Measurements from ENCODE around the gene KRTAP5-11. TPM values are rescaled to one million over a fixed set of nuclear protein-coding genes. Genes with fewer than 3 reads are reported as not detected.
"Not testable (repeated sequence)": the region's sequence is repeated elsewhere in the genome, so short reads cannot be mapped to it uniquely, and the experiment has no call there.

KRTAP5-11 gene
- total RNA-seq, 1 experiment from 2014 or later, result not detected

DNA sequence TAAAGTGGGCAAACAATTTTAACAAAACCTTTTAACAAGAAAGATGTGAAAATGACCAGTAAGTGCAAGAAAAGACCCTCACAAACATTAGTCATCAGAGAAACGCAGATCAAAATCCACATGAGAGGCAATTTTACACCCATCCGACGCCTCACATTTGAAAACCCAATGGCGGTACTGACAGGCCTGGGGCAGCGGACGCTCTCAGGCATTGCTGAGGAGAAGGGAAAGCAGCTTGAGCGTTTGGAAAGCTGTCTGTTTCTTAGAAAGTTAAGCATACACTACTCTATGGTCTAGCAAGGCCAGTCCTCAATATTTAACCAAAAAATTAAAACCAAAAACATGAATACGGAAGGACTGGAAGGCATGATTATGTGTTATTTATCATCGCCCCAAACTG is 46.9 kb downstream of the KRTAP5-11 start:
- Histone ChIP-seq H3K9me3 (ENCODE audit: low read depth, low read length, poor library complexity, severe bottlenecking) (no peaks in the 10 kb centered on the region), H3K4me1 (ENCODE audit: insufficient read depth, low read length, poor library complexity, severe bottlenecking) (no peaks in the 10 kb centered on the region), H3K27me3 (replicated peaks; ENCODE audit: insufficient read depth, low read depth, low read length, poor library complexity) (no peaks in the 10 kb centered on the region), H3K36me3 (ENCODE audit: insufficient read depth, low read length, poor library complexity, severe bottlenecking) (no peaks in the 10 kb centered on the region), H3K4me3 (ENCODE audit: low read depth, low read length, poor library complexity, severe bottlenecking) (no peak overlapping the region), H3K27ac (ENCODE audit: low read depth, low read length, poor library complexity, severe bottlenecking) (no peak overlapping the region)
- intact Hi-C loops (cut with micrococcal nuclease; ENCODE audit: unreplicated experiment), result no loop called here
- BruUV-seq (replicated peaks), result no TSS peak
- TF ChIP-seq EZH2 (IDR thresholded peaks at IDR 0.05; ENCODE audit: borderline replicate concordance, low read depth, low read length, poor library complexity, severe bottlenecking), result no peak
- TF ChIP-seq, protein P1, sequence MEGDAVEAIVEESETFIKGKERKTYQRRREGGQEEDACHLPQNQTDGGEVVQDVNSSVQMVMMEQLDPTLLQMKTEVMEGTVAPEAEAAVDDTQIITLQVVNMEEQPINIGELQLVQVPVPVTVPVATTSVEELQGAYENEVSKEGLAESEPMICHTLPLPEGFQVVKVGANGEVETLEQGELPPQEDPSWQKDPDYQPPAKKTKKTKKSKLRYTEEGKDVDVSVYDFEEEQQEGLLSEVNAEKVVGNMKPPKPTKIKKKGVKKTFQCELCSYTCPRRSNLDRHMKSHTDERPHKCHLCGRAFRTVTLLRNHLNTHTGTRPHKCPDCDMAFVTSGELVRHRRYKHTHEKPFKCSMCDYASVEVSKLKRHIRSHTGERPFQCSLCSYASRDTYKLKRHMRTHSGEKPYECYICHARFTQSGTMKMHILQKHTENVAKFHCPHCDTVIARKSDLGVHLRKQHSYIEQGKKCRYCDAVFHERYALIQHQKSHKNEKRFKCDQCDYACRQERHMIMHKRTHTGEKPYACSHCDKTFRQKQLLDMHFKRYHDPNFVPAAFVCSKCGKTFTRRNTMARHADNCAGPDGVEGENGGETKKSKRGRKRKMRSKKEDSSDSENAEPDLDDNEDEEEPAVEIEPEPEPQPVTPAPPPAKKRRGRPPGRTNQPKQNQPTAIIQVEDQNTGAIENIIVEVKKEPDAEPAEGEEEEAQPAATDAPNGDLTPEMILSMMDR (conservative IDR thresholded peaks at IDR 0.05; ENCODE audit: low read depth, low read length), result no peak
- CTCF ChIA-PET, result no interaction called here
- DNase-seq (ENCODE audit: low spot score), result no peak
- POLR2A ChIA-PET (ENCODE audit: low non-redundant PET), result no interaction called here

GRCh38 chr11:71534711-71535608 is 47.7 kb downstream of the KRTAP5-11 start:
- CTCF ChIA-PET, result not testable (repeated sequence)

DNA sequence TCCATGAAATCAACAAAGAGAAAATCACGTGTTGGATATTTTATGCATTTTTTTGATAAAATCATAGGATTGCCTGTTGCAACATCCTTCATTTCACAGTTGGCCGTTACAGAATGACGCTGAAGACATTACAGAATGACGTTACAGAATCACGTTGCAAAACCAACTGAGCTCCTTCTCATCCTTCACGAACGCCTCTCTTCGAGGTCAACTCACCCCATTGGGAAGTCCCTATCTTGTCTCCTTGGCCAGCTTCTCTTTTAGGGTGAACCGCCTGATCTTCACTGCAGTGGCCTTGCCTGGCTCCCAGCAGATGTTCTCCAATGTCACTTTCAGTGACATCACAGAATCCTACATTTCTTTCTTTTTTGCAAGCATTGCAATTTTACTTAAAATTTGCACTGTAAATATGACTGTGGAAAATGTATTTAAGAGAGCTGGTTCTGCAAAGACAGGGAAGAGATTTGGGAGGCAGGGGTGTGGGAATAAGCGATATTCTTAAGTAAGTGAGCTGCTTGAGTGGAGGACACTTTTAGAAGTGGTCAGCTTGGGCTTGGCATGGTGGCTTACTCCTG is 50.6 kb downstream of the KRTAP5-11 start:
- CTCF ChIA-PET, result no interaction called here
- no peak overlapping the region for H3K27ac ChIP-seq (ENCODE audit: low read depth, low read length, poor library complexity, severe bottlenecking)
- no peaks in the 10 kb centered on the region for H3K9me3 ChIP-seq (ENCODE audit: low read depth, low read length, poor library complexity, severe bottlenecking)
- intact Hi-C loops (cut with micrococcal nuclease; ENCODE audit: unreplicated experiment), result no loop called here
- BruUV-seq (replicated peaks), result no TSS peak
- no peaks in the 10 kb centered on the region for H3K4me1 ChIP-seq (ENCODE audit: insufficient read depth, low read length, poor library complexity, severe bottlenecking)
- no peak for DNase-seq (ENCODE audit: low spot score)
- no peak overlapping the region for H3K4me3 ChIP-seq (ENCODE audit: low read depth, low read length, poor library complexity, severe bottlenecking)
- H3K36me3 ChIP-seq (ENCODE audit: insufficient read depth, low read length, poor library complexity, severe bottlenecking), result no peaks in the 10 kb centered on the region
- TF ChIP-seq EZH2 (IDR thresholded peaks at IDR 0.05; ENCODE audit: borderline replicate concordance, low read depth, low read length, poor library complexity, severe bottlenecking), result no peak
- TF ChIP-seq, protein P1 (conservative IDR thresholded peaks at IDR 0.05; ENCODE audit: low read depth, low read length), result no peak
- POLR2A ChIA-PET (ENCODE audit: low non-redundant PET), result no interaction called here
- H3K27me3 ChIP-seq (replicated peaks; ENCODE audit: insufficient read depth, low read depth, low read length, poor library complexity), result no peaks in the 10 kb centered on the region

More at GRCh38 chr11:71534711-71535608, 47.7 kb downstream of the KRTAP5-11 start:
- POLR2A ChIA-PET (ENCODE audit: low non-redundant PET), result interaction anchor here (0.7 kb wide), 1 partner anchor 1977 kb away, joined by 3 read pairs; no protein-coding TSS in a partner anchor
- H3K4me1 ChIP-seq (ENCODE audit: insufficient read depth, low read length, poor library complexity, severe bottlenecking); H3K36me3 ChIP-seq (ENCODE audit: insufficient read depth, low read length, poor library complexity, severe bottlenecking); H3K9me3 ChIP-seq (ENCODE audit: low read depth, low read length, poor library complexity, severe bottlenecking); BruUV-seq (replicated peaks); H3K27ac ChIP-seq (ENCODE audit: low read depth, low read length, poor library complexity, severe bottlenecking); DNase-seq (ENCODE audit: low spot score); intact Hi-C loops (cut with micrococcal nuclease; ENCODE audit: unreplicated experiment); H3K27me3 ChIP-seq (replicated peaks; ENCODE audit: insufficient read depth, low read depth, low read length, poor library complexity); H3K4me3 ChIP-seq (ENCODE audit: low read depth, low read length, poor library complexity, severe bottlenecking): not testable (repeated sequence)

Other genes with a start within 250 kb of the KRTAP5-11 start
- 271 and 286 TPM in 2 replicates for gene DHCR7, start 134.5 kb downstream of the KRTAP5-11 start, total RNA-seq (2021)
- gene NADSYN1, start 129.7 kb downstream of the KRTAP5-11 start, total RNA-seq (2021), result 35.5 and 46.7 TPM in 2 replicates
- gene KRTAP5-7, start 55.6 kb downstream of the KRTAP5-11 start, total RNA-seq (2021), result not detected in 2 replicates
- gene KRTAP5-8, start 44.9 kb downstream of the KRTAP5-11 start, total RNA-seq (2021), result not detected in 2 replicates
- not detected in 2 replicates for gene KRTAP5-9, start 34.5 kb downstream of the KRTAP5-11 start, total RNA-seq (2021)
- gene KRTAP5-10, start 17.3 kb downstream of the KRTAP5-11 start, total RNA-seq (2021), result not detected in 2 replicates